B cell (primary cell): Measurements from ENCODE around the gene HDAC1. TPM values are rescaled to one million over a fixed set of nuclear protein-coding genes. Genes with fewer than 3 reads are reported as not detected.

ENCODE experiments used
- ATAC-seq: fragments of 200-7000 bp; cut with Tn5 transposase; one replicate; pipeline ENCODE4 v1.10.0; 2021; ENCODE audit warnings: low read depth, mild to moderate bottlenecking, moderate number of reproducible peaks, moderate library complexity
- CTCF ChIA-PET: fragments of 350-600 bp; sonication (Branson Sonifier 250); formaldehyde crosslinking; loops from one replicate; lab custom pipeline; 2021; ENCODE audit warnings: antibody characterized with exemption, inconsistent platforms; lab: Charles Lee
- POLR2A ChIA-PET: fragments of 350-600 bp; sonication (Branson Sonifier 250); formaldehyde crosslinking; loops from one replicate; lab custom pipeline; 2021; ENCODE audit warnings: antibody characterized with exemption; lab: Charles Lee
- DNase-seq: peaks from one replicate; pipeline ENCODE4 v3.0.0; 2013
- H2AFZ ChIP-seq: 2 replicates; pipeline ENCODE4 v1.6.1; 2012; ENCODE audit warnings: mild to moderate bottlenecking, low read depth, low read length; ENCODE audit not compliant: insufficient read depth, poor library complexity, severe bottlenecking
- H3K27ac ChIP-seq, 2 donors: 1 replicate in 1 of 2; 2 replicates in 1 of 2; pipeline ENCODE4 v1.5.1; 2012 to 2013; ENCODE audit warnings: low read length in 2 of 2, mild to moderate bottlenecking in 2 of 2, moderate library complexity in 1 of 2
- H3K27me3 ChIP-seq, 4 experiments: fragments of 200-600 bp in 1 of 4; sonication (generic) in 1 of 4; replicated peaks in 1 of 4; 1 replicate in 2 of 4; 2 replicates in 2 of 4; pipeline versions ENCODE4 v1.6.1 to v1.7.0; 2013 to 2016; ENCODE audit warnings: low read length in 3 of 4, mild to moderate bottlenecking in 2 of 4, mixed read lengths in 1 of 4, moderate library complexity in 1 of 4; ENCODE audit not compliant: insufficient read depth in 4 of 4, control insufficient read depth in 3 of 4; ENCODE audit errors: control extremely low read depth in 1 of 4
- H3K36me3 ChIP-seq, 2 experiments: replicated peaks in 1 of 2; 1 replicate in 1 of 2; 2 replicates in 1 of 2; pipeline versions ENCODE4 v1.6.1 to v1.7.1; 2013; ENCODE audit warnings: low read length in 1 of 2; ENCODE audit not compliant: insufficient read depth in 2 of 2, control insufficient read depth in 1 of 2; ENCODE audit errors: control extremely low read depth in 1 of 2, extremely low read depth in 1 of 2
- H3K4me1 ChIP-seq, 2 donors: fragments of 200-600 bp in 1 of 2; sonication (generic) in 1 of 2; 1 replicate in 1 of 2; 2 replicates in 1 of 2; pipeline versions ENCODE4 v1.5.1 to v1.6.1; 2013 to 2017; ENCODE audit warnings: low read length in 2 of 2; ENCODE audit not compliant: control insufficient read depth in 2 of 2, insufficient read depth in 2 of 2
- H3K4me2 ChIP-seq: replicated peaks from 2 replicates; pipeline ENCODE3; 2012; ENCODE audit warnings: mild to moderate bottlenecking, low read depth, low read length; ENCODE audit not compliant: poor library complexity, severe bottlenecking
- H3K4me3 ChIP-seq, 5 experiments: fragments of 200-600 bp in 1 of 5; sonication (generic) in 1 of 5; 1 replicate in 3 of 5; 2 replicates in 2 of 5; pipeline versions ENCODE4 v1.5.1 to v1.7.0; 2011 to 2016; ENCODE audit warnings: low read length in 4 of 5, mild to moderate bottlenecking in 4 of 5, low read depth in 2 of 5, control low read depth in 1 of 5, moderate library complexity in 1 of 5; ENCODE audit not compliant: insufficient read depth in 1 of 5; ENCODE audit errors: control extremely low read depth in 1 of 5, extremely low read depth in 1 of 5
- H3K79me2 ChIP-seq: fragments of 200-600 bp; sonication (generic); one replicate; pipeline ENCODE4 v1.6.0; 2016; ENCODE audit warnings: low read length; ENCODE audit not compliant: control insufficient read depth, insufficient read depth
- H3K9ac ChIP-seq: fragments of 200-600 bp; sonication (generic); 2 replicates; pipeline ENCODE4 v1.6.1; 2017; ENCODE audit warnings: mild to moderate bottlenecking, low read length, moderate library complexity
- H3K9me3 ChIP-seq, 3 donors: one replicate each; pipeline versions ENCODE4 v1.6.1 to v1.7.1; 2013; ENCODE audit warnings: low read length in 2 of 3; ENCODE audit not compliant: control insufficient read depth in 2 of 3, insufficient read depth in 1 of 3; ENCODE audit errors: control extremely low read depth in 1 of 3
- H4K20me1 ChIP-seq: 2 replicates; pipeline ENCODE4 v1.6.0; 2012; ENCODE audit warnings: mild to moderate bottlenecking, low read length; ENCODE audit not compliant: insufficient read depth, control insufficient read depth, poor library complexity, severe bottlenecking
- H3K27ac Mint-ChIP-seq: one replicate; pipeline ENCODE4 v1.8.0; 2021; ENCODE audit warnings: mixed read lengths
- H3K27me3 Mint-ChIP-seq: one replicate; pipeline ENCODE4 v1.8.0; 2021; ENCODE audit warnings: mixed read lengths
- H3K4me1 Mint-ChIP-seq: one replicate; pipeline ENCODE4 v1.8.0; 2021; ENCODE audit warnings: mixed read lengths
- H3K4me3 Mint-ChIP-seq: one replicate; pipeline ENCODE4 v1.8.0; 2021; ENCODE audit warnings: mixed read lengths
- H3K9me3 Mint-ChIP-seq: one replicate; pipeline ENCODE4 v1.8.0; 2022; ENCODE audit warnings: mixed read lengths; ENCODE audit not compliant: insufficient read depth
- CTCF ChIP-seq: fragments of 200-600 bp; IDR thresholded peaks from one replicate; pipeline ENCODE4 v1.8.0; 2022; ENCODE audit warnings: antibody characterized with exemption, mild to moderate bottlenecking
- EZH2 ChIP-seq: IDR thresholded peaks from 2 replicates; pipeline ENCODE4 v1.6.1; 2012; ENCODE audit warnings: borderline replicate concordance, low read depth, mild to moderate bottlenecking, moderate library complexity, low read length; ENCODE audit not compliant: insufficient read depth, poor library complexity, severe bottlenecking
- WGBS: methylation state at CpG from one replicate; pipeline ENCODE4 v1.1.5; 2013; ENCODE audit warnings: missing lambda C conversion rate; ENCODE audit not compliant: insufficient coverage; 5-methylcytosine and 5-hydroxymethylcytosine counted together
- intact Hi-C: fragments of 100-400 bp; cut with micrococcal nuclease; formaldehyde crosslinking; loops from one replicate; pipeline ENCODE4 v1.10.0; 2022
- polyA plus RNA-seq: library from polyadenylated mRNA; depleted of rRNA; stranded (reverse); fragments of >200 nt; gene quantifications from 2 replicates; pipeline ENCODE4 v1.2.3, GENCODE V29; 2012
- total RNA-seq, 2 donors: library from RNA; stranded (reverse); fragments of 120-200 nt in 1 of 2; gene quantifications; 1 replicate in 1 of 2; 2 replicates in 1 of 2; pipeline versions ENCODE4 v1.2.3 to v1.2.4, GENCODE V29; 2013 to 2022

HDAC1 gene
- total and polyA plus RNA-seq, 2 donors (not counting 1 experiment from before 2014, with no cell fraction given): 184 to 205 TPM

DNA sequence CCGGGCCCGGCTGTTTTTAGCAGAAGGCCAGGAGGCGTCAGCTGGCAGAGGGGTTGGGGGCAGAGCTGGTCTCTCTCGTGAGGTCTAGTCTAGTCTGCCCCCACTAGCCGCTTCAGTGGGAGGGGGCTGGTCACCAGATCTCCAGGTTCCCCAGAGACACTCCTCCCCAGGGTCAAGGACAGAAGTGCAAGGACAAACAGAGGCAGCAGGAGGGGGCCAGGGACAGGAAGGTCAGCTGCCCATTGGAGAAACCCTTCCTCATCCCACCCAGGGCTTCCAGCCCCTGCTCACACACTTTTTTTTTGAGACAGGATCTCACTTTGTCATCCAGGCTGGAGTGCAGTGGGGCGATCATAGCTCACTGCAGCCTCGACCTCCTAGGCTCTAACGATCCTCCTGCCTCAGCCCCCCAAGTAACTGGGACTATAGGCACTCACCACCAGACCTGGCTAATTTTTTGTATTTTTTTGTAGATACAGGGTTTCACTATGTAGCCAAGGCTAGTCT is 60.4 kb downstream of the HDAC1 start:
- peak overlapping the region; percentile 88 for H3K4me3 Mint-ChIP-seq
- H3K9me3 Mint-ChIP-seq: no peaks in the 10 kb centered on the region
- TF ChIP-seq EZH2 (no peak), CTCF (no peak)
- DNase-seq (no peak), ATAC-seq (no peak)
- H3K27ac Mint-ChIP-seq: peak overlapping the region; percentile 46
- Histone ChIP-seq H3K9ac (peak overlapping the region; percentile 80), H3K4me2 (peak overlapping the region; percentile 99), H3K27me3 (no peaks in the 10 kb centered on the region), H3K79me2 (no peaks in the 10 kb centered on the region), H3K27ac (peak overlapping the region; percentile 54 to 91), H3K4me1 (peaks cover 14 to 27% of the 10 kb centered on the region in 2 donors), H4K20me1 (no peaks in the 10 kb centered on the region), H3K4me3 (peak overlapping the region in 4 of 5 experiments; percentile 62 to 75 (median 65)), H3K36me3 (no peaks in the 10 kb centered on the region), H3K9me3 (peaks cover 0 to 15% (median 4%) of the 10 kb centered on the region in 3 donors), H2AFZ (peak overlapping the region; percentile 95)
- intact Hi-C loops: loop anchor here (10.0 kb wide), 1 partner anchor 707 kb away; the partner anchor contains the start of gene PEF1
- peaks cover 22% of the 10 kb centered on the region for H3K4me1 Mint-ChIP-seq
- WGBS: 45% methylated on average over 5 of the region's 8 CpGs
- ChIA-PET CTCF (interaction anchor here (0.6 to 3.4 kb wide), 8 partner anchors 10 to 316 kb away, joined by 3 to 29 read pairs (median 3); partner anchors contain the start of gene MARCKSL1), POLR2A (interaction anchor here (0.6 to 3.6 kb wide), 5 partner anchors 8 to 279 kb away, joined by 3 to 51 read pairs (median 4); partner anchors contain the start of gene MARCKSL1)
- H3K27me3 Mint-ChIP-seq: no peaks in the 10 kb centered on the region

DNA sequence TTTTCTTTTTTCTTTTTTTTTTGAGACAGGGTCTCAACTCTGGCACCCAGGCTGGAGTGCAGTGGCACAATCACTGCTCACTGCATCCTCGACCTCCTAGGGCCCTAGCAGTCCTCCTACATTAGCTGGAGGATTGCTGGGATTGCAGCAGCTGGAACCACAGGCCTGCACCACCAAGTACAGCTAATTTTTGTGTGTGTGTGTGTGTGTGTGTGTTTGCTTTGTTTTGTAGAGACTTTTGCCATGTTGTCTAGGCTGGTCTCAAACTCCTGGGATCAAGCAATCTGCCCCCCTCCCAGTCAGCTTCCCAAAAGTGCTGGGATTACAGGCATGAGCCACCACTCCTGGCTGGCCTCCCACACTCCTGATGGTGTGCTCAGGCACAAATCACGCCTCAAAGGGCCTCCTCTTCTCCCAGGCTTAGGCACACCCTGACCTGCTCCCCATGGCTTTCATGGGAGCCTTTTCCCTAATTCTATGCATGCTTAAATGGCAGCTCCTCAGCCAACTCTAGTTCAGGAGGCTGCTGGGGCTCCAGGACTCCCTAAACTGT is 61.0 kb downstream of the HDAC1 start:
- Mint-ChIP-seq H3K27me3 (no peaks in the 10 kb centered on the region), H3K4me1 (peaks cover 22% of the 10 kb centered on the region), H3K4me3 (peak overlapping the region; percentile 64), H3K27ac (peak overlapping the region; percentile 20), H3K9me3 (no peaks in the 10 kb centered on the region)
- TF ChIP-seq CTCF: no peak
- TF ChIP-seq EZH2: no peak
- Histone ChIP-seq H2AFZ (no peak overlapping the region), H3K9ac (no peak overlapping the region), H4K20me1 (no peaks in the 10 kb centered on the region), H3K27ac (no peak overlapping the region), H3K4me1 (peaks cover 14 to 27% of the 10 kb centered on the region in 2 donors), H3K4me2 (no peak overlapping the region), H3K36me3 (no peaks in the 10 kb centered on the region), H3K9me3 (peaks cover 0 to 15% (median 4%) of the 10 kb centered on the region in 3 donors), H3K79me2 (no peaks in the 10 kb centered on the region), H3K4me3 (no peak overlapping the region), H3K27me3 (no peaks in the 10 kb centered on the region)
- CTCF ChIA-PET: interaction anchor here (0.8 to 3.4 kb wide), 6 partner anchors 11 to 132 kb away, joined by 3 to 29 read pairs (median 3); partner anchors contain the start of gene MARCKSL1
- intact Hi-C loops: loop anchor here (10.0 kb wide), 1 partner anchor 708 kb away; the partner anchor contains the start of gene PEF1
- ATAC-seq (no peak), DNase-seq (no peak)
- POLR2A ChIA-PET: interaction anchor here (0.6 to 3.6 kb wide), 4 partner anchors 13 to 280 kb away, joined by 3 to 51 read pairs (median 3); partner anchors contain the start of gene MARCKSL1
- WGBS: 94% methylated on average over 2 of the region's 2 CpGs
